K562 (cell line): ENCODE measurements around the gene NXNL2.

Experiments used
- NRF1 ChIP-seq, 2 experiments: fragments of 450-650 bp; IDR thresholded peaks in 1 of 2; conservative IDR thresholded peaks in 1 of 2; 2 replicates each; pipeline ENCODE4 v1.6.1; 2014; ENCODE audit warnings: mild to moderate bottlenecking in 2 of 2
- SMAD2 ChIP-seq: fragments of 150-350 bp; IDR thresholded peaks from 2 replicates; pipeline ENCODE4 v1.6.1; 2014; ENCODE audit warnings: low read depth, mild to moderate bottlenecking, low read length
- ZNF165 ChIP-seq: fragments of 250-450 bp; sonication (Bioruptor Pico); IDR thresholded peaks from 2 replicates; pipeline ENCODE4 v1.4.0; 2020; ENCODE audit warnings: borderline replicate concordance
- TF ChIP-seq, protein P1 (sequence below): fragments of 250-450 bp; sonication (Bioruptor Pico); IDR thresholded peaks from 2 replicates; pipeline ENCODE4 v1.8.0; 2022; ENCODE audit warnings: moderate library complexity, mild to moderate bottlenecking, inconsistent platforms
- TF ChIP-seq, protein P2 (sequence below), 3 experiments: IDR thresholded peaks in 2 of 3; conservative IDR thresholded peaks in 1 of 3; 2 replicates each; pipeline ENCODE4 v1.5.1; 2011 to 2012; ENCODE audit warnings: low read length in 3 of 3, mild to moderate bottlenecking in 3 of 3, control low read depth in 2 of 3, improper control_type of control experiment in 1 of 3, inconsistent platforms in 1 of 3, low read depth in 1 of 3, mixed read lengths in 1 of 3, moderate library complexity in 1 of 3; ENCODE audit not compliant: insufficient read depth in 2 of 3
- TF ChIP-seq, protein P3 (sequence below): fragments of 250-450 bp; sonication (Bioruptor Pico); IDR thresholded peaks from 2 replicates; pipeline ENCODE4 v1.9.0; 2021; ENCODE audit warnings: mild to moderate bottlenecking
- TF ChIP-seq, protein P4 (sequence below): sonication (generic); formaldehyde crosslinking; IDR thresholded peaks from 2 replicates; pipeline ENCODE4 v1.8.0; 2022; ENCODE audit warnings: mild to moderate bottlenecking, missing genetic modification reagents

DNA sequence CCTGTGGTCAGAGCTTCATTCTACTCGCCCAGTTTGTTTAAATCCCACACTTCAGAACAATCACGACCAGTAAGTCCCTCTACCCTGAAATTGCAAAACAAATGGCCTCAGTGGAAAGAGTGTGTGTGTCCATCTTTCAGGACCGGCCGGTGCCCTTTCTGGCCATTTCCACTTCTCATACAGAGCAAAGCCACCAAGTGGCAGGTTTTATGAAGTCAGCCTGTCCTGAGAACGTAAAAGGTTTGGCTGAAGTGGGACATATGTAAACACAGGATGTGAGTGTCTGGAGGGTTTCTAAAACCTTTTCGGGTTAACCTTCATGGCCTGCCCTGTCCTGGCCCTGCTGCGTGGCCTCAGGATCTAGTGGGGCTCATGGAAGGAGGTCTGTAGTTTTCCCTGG lies 24.7 kb downstream of the NXNL2 start:
- TF ChIP-seq SMAD2 (no peak), ZNF165 (no peak), NRF1 (conservative IDR thresholded peaks at IDR 0.05 in 1 of 2, IDR thresholded peaks at IDR 0.05 in 1 of 2) (no peak)
- TF ChIP-seq, protein P1, sequence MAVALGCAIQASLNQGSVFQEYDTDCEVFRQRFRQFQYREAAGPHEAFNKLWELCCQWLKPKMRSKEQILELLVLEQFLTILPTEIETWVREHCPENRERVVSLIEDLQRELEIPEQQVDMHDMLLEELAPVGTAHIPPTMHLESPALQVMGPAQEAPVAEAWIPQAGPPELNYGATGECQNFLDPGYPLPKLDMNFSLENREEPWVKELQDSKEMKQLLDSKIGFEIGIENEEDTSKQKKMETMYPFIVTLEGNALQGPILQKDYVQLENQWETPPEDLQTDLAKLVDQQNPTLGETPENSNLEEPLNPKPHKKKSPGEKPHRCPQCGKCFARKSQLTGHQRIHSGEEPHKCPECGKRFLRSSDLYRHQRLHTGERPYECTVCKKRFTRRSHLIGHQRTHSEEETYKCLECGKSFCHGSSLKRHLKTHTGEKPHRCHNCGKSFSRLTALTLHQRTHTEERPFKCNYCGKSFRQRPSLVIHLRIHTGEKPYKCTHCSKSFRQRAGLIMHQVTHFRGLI (CRISPR knock-in tag), result no peak
- TF ChIP-seq, protein P2, sequence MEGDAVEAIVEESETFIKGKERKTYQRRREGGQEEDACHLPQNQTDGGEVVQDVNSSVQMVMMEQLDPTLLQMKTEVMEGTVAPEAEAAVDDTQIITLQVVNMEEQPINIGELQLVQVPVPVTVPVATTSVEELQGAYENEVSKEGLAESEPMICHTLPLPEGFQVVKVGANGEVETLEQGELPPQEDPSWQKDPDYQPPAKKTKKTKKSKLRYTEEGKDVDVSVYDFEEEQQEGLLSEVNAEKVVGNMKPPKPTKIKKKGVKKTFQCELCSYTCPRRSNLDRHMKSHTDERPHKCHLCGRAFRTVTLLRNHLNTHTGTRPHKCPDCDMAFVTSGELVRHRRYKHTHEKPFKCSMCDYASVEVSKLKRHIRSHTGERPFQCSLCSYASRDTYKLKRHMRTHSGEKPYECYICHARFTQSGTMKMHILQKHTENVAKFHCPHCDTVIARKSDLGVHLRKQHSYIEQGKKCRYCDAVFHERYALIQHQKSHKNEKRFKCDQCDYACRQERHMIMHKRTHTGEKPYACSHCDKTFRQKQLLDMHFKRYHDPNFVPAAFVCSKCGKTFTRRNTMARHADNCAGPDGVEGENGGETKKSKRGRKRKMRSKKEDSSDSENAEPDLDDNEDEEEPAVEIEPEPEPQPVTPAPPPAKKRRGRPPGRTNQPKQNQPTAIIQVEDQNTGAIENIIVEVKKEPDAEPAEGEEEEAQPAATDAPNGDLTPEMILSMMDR (IDR thresholded peaks at IDR 0.05 in 2 of 3, conservative IDR thresholded peaks at IDR 0.05 in 1 of 3; ENCODE audit: insufficient read depth in 2 of 3, low read depth in 1 of 3, low read length in 3 of 3), result 0 out of 6 replicates have a peak, but pooled peaks of 1 of the 3 experiments have one; percentile 10
- TF ChIP-seq, protein P3, sequence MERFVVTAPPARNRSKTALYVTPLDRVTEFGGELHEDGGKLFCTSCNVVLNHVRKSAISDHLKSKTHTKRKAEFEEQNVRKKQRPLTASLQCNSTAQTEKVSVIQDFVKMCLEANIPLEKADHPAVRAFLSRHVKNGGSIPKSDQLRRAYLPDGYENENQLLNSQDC (CRISPR knock-in tag), result no peak
- TF ChIP-seq, protein P4, sequence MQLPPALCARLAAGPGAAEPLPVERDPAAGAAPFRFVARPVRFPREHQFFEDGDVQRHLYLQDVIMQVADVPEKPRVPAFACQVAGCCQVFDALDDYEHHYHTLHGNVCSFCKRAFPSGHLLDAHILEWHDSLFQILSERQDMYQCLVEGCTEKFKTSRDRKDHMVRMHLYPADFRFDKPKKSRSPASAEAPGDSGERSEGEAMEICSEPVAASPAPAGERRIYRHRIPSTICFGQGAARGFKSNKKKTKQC (CRISPR knock-in tag), result no peak
